Measurements from ENCODE around the gene OR8G5.

OR8G5 gene

GRCh38 chr11:124311670-124312069 lies 55.5 kb downstream of the OR8G5 start:
- DNase-seq (ENCODE audit: insufficient read length, low spot score) (no peak), FAIRE-seq (no peak)
- TF ChIP-seq CTCF (IDR thresholded peaks at IDR 0.05; ENCODE audit: insufficient read depth, missing control alignments) = no peak

- no peak for TF ChIP-seq CTCF (IDR thresholded peaks at IDR 0.05; ENCODE audit: insufficient read depth, missing control alignments)
- FAIRE-seq = no peak
- no peak for DNase-seq (ENCODE audit: insufficient read length, low spot score)
Observed at GRCh38 chr11:124313131-124313530, 57.0 kb downstream of the OR8G5 start.

GRCh38 chr11:124313849-124314248 lies 57.7 kb downstream of the OR8G5 start, which contains the start of gene OR8D1:
OR8D1 (minus strand) TSS chr11:124313949; CDS start chr11:124310766, 3,183 bp downstream.
- no peak for FAIRE-seq
- TF ChIP-seq CTCF (IDR thresholded peaks at IDR 0.05; ENCODE audit: insufficient read depth, missing control alignments) = no peak
- no peak for DNase-seq (ENCODE audit: insufficient read length, low spot score)

- FAIRE-seq (no peak), DNase-seq (ENCODE audit: insufficient read length, low spot score) (no peak)
- no peak for TF ChIP-seq CTCF (IDR thresholded peaks at IDR 0.05; ENCODE audit: insufficient read depth, missing control alignments)
Observed at GRCh38 chr11:124315052-124315451, 58.9 kb downstream of the OR8G5 start.
